ENCODE data around the gene ARMC5.

ARMC5 gene, protein sequence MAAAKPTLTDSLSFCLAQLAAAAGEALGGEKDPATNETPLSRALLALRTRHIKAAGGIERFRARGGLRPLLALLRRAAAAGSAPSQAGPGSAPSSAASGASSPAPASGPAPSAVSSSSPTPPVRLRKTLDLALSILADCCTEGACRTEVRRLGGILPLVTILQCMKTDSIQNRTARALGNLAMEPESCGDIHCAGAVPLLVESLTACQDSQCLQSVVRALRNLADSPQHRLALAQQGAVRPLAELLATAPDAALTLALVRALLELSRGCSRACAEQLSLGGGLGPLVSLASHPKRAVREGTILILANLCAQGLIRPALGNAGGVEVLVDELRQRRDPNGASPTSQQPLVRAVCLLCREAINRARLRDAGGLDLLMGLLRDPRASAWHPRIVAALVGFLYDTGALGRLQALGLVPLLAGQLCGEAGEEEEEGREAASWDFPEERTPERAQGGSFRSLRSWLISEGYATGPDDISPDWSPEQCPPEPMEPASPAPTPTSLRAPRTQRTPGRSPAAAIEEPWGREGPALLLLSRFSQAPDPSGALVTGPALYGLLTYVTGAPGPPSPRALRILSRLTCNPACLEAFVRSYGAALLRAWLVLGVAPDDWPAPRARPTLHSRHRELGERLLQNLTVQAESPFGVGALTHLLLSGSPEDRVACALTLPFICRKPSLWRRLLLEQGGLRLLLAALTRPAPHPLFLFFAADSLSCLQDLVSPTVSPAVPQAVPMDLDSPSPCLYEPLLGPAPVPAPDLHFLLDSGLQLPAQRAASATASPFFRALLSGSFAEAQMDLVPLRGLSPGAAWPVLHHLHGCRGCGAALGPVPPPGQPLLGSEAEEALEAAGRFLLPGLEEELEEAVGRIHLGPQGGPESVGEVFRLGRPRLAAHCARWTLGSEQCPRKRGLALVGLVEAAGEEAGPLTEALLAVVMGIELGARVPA

DNA sequence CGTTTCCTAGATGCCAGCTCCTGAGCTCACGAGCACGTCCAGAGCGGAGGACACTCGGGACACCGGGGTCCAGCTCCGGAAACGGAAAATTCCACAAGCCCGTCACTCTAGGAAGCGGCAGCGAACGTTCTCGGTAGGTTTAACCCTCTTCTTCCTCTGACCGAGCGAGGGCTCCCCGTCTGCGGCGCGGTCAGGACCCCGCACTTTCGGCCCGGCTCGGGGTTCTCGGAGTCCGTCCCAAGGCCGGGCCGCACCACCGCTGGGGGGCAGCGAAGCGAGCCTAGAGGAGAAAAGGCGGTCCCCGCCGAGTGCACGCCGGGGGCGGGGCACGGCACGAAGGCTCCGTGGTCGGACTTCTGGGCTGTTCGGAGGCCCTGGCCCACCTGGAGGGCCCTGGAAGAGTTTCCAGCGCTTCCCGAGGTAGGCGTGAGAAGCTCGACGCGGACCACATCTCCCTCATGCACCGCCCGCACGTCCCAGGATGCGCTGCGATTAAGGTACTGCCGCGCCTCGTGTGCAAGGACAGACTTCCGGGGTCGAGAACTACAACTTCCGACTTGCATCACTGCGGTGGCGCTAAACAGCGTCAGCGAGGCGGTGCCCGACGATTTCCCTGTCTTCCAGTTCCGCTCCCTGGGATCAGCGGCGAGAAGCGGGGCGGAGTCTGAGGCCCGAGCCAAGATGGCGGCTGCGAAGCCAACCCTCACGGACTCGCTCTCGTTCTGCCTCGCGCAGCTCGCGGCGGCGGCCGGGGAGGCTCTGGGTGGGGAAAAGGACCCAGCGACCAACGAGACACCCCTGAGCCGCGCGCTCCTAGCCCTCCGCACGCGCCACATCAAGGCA, at the start of gene ARMC5:
Gene ARMC5, plus strand, starts transcription at position 658 of the 843 bp plus-strand sequence. Its CDS starts 24 bp downstream, at position 682.
- 0 out of 22 replicates have a peak, but pooled peaks of 1 of the 11 experiments have one; percentile 35 for TF ChIP-seq Cebpa-rat (IDR thresholded peaks at IDR 0.05)

DNA sequence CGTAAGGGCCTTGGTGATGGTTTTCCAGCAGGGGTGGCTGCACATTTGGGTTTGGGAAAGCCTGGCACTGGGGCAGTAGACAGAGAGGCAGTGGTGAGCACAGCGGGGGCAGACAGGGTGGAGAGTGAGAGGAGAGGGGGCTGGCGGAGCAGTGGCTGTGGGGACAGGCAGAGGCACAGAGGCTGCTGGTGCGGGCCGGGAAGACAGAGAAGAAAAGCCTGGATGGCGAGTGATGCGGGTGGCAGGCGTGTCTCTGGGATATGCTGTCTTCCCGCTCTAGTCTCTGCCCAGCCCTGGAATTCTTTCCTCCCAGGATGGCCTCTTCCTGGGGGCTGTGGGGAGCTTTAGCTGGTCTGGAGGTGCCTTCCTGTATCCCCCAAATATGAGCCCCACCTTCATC, 49.2 kb upstream of the ARMC5 start:
- H3K36me3 ChIP-seq = no peaks in the 10 kb centered on the region
- no peak for TF ChIP-seq Cebpa-rat (IDR thresholded peaks at IDR 0.05)
- no peaks in the 10 kb centered on the region for H3K27me3 ChIP-seq
- no peak overlapping the region for H3K4me3 ChIP-seq
- no peaks in the 10 kb centered on the region; a peak in 1 of 20 replicates for H3K4me1 ChIP-seq
- no peak overlapping the region for H3K4me2 ChIP-seq
- H3K9me3 ChIP-seq (replicated peaks in 1 of 11) = no peaks in the 10 kb centered on the region
- H4K20me1 ChIP-seq = no peaks in the 10 kb centered on the region
- no peak overlapping the region for H3K9ac ChIP-seq
- H3K27ac ChIP-seq = no peak overlapping the region

More for the DNA sequence above, at the start of gene ARMC5:
- Histone ChIP-seq H3K27me3 (no peaks in the 10 kb centered on the region), H3K9ac (peak within 1 kb of the TSS; percentile 94 to 100 (median 99)), H3K4me3 (peak within 1 kb of the TSS; percentile 71 to 89 (median 80)), H3K4me1 (peaks cover 59 to 79% (median 71%) of the 10 kb centered on the region in 10 experiments), H3K27ac (peak within 1 kb of the TSS; percentile 97 to 100 (median 100)), H3K9me3 (replicated peaks in 1 of 11) (no peaks in the 10 kb centered on the region), H3K4me2 (peak within 1 kb of the TSS; percentile 91 to 100 (median 97)), H4K20me1 (peaks cover 32 to 68% (median 43%) of the 10 kb centered on the region in 11 experiments; a peak in 21 of 22 replicates), H3K36me3 (peaks cover 10 to 45% (median 26%) of the 10 kb centered on the region in 11 experiments; a peak in 21 of 22 replicates)

DNA sequence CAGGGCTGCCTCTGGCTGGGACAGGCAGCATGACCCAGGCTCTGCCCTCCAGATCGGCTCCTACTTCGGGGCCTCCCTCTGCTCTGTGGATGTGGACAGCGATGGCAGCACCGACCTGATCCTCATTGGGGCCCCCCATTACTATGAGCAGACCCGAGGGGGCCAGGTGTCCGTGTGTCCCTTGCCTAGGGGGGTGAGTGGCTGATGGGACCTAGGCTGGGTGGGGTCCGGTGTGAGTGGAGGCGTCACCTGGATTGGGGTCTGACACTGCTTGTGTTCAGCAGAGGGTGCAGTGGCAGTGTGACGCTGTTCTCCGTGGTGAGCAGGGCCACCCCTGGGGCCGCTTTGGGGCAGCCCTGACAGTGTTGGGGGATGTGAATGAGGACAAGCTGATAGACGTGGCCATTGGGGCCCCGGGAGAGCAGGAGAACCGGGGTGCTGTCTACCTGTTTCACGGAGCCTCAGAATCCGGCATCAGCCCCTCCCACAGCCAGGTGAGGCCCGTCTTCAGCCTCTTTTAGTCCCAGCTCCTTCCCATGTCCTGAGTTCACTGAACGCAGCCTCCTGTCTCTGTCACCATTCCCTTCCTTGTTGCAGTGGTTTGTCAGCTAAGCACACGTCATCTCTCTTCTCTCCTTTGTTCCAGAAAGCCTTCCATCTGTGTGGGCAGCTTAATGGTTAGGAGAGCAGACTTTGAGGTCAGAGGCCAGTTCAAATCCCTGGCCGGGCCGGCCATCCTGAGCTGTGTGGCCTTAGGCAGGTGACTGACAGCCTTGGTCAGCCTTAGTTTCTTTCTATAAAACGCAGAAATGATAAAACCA, 48.1 kb upstream of the ARMC5 start:
- H3K27ac ChIP-seq = no peak overlapping the region
- no peaks in the 10 kb centered on the region for H3K27me3 ChIP-seq
- no peak overlapping the region for H3K4me3 ChIP-seq
- no peaks in the 10 kb centered on the region for H4K20me1 ChIP-seq
- H3K36me3 ChIP-seq = no peaks in the 10 kb centered on the region
- TF ChIP-seq Cebpa-rat (IDR thresholded peaks at IDR 0.05) = no peak
- no peak overlapping the region for H3K9ac ChIP-seq
- no peaks in the 10 kb centered on the region for H3K9me3 ChIP-seq (replicated peaks in 1 of 11)
- peaks cover 0 to under 1% (median 0%) of the 10 kb centered on the region in 10 experiments; a peak in 1 of 20 replicates for H3K4me1 ChIP-seq
- H3K4me2 ChIP-seq = no peak overlapping the region

DNA sequence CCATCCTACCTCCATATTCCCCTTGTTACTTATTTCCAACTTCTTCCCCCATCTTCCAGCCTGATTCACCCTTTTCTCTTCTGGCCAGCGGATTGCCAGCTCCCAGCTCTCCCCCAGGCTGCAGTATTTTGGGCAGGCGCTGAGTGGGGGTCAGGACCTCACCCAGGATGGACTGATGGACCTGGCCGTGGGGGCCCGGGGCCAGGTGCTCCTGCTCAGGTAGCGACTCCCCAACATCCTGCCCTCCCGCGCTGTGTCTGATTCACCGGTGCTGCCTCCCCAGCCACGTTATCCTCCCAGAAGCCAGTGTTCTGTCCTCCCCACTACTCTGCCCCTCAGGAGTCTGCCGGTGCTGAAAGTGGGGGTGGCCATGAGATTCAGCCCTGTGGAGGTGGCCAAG, 46.6 kb upstream of the ARMC5 start:
- H3K4me1 ChIP-seq = peaks cover 0 to 4% (median 0%) of the 10 kb centered on the region in 10 experiments; a peak in 1 of 20 replicates
- TF ChIP-seq Cebpa-rat (IDR thresholded peaks at IDR 0.05) = no peak
- no peaks in the 10 kb centered on the region for H3K36me3 ChIP-seq
- no peak overlapping the region for H3K9ac ChIP-seq
- H3K4me3 ChIP-seq = no peak overlapping the region
- peaks cover 0 to 7% (median 0%) of the 10 kb centered on the region in 11 experiments; a peak in 3 of 22 replicates for H3K9me3 ChIP-seq (replicated peaks in 1 of 11)
- no peaks in the 10 kb centered on the region for H4K20me1 ChIP-seq
- H3K4me2 ChIP-seq = no peak overlapping the region
- no peaks in the 10 kb centered on the region for H3K27me3 ChIP-seq
- no peak overlapping the region for H3K27ac ChIP-seq

DNA sequence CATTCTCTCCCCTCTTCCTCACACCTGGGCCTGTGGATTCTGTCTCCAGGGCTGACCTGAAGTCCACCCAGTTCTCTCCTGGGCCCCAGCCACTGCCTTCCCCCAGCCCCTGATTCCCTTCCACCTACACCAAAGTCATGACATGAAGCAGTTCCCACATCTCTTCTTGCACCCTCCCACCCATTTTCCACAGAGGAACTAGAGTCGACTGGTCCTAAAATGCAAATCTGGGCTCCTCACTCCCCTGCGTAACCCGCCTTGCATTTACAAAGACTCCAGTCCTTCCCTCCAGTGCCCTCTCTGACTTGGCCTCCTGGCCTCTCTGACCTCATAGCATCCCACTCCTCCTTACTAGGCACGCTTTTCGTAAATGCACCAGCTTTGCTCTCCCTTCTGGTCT, 45.9 kb upstream of the ARMC5 start:
- H3K27ac ChIP-seq = no peak overlapping the region
- no peak overlapping the region for H3K4me3 ChIP-seq
- H3K36me3 ChIP-seq = no peaks in the 10 kb centered on the region
- H4K20me1 ChIP-seq = no peaks in the 10 kb centered on the region
- peaks cover 0 to 4% (median 0%) of the 10 kb centered on the region in 10 experiments; a peak in 1 of 20 replicates for H3K4me1 ChIP-seq
- no peak overlapping the region for H3K4me2 ChIP-seq
- TF ChIP-seq Cebpa-rat (IDR thresholded peaks at IDR 0.05) = no peak
- no peaks in the 10 kb centered on the region for H3K27me3 ChIP-seq
- H3K9ac ChIP-seq = no peak overlapping the region
- peaks cover 0 to 11% (median 0%) of the 10 kb centered on the region in 11 experiments; a peak in 5 of 22 replicates for H3K9me3 ChIP-seq (replicated peaks in 1 of 11)

DNA sequence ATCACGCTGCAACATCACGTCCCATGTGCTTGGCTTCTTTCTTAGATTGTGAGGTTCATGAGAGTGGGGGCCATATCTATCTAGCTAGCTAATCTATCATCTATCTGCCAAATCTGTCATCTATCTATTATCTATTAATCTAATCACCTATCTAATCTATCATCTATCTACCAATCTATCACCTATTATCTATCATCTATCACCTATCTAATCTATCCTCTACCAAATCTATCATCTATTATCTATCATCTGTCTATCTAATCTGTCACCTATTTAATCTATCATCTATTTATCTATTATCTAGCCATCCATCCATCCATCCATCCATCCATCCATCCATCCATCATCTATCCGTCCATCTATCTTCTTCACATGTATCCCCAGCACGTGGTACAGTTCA, 45.4 kb upstream of the ARMC5 start:
- Histone ChIP-seq H3K27ac (no peak overlapping the region), H3K4me3 (no peak overlapping the region), H3K27me3 (no peaks in the 10 kb centered on the region), H4K20me1 (no peaks in the 10 kb centered on the region), H3K9me3 (replicated peaks in 1 of 11) (peaks cover 0 to 11% (median 0%) of the 10 kb centered on the region in 11 experiments; a peak in 5 of 22 replicates), H3K4me2 (no peak overlapping the region), H3K4me1 (peaks cover 0 to 4% (median 0%) of the 10 kb centered on the region in 10 experiments; a peak in 1 of 20 replicates), H3K36me3 (no peaks in the 10 kb centered on the region), H3K9ac (no peak overlapping the region)
- TF ChIP-seq Cebpa-rat (IDR thresholded peaks at IDR 0.05) = no peak

DNA sequence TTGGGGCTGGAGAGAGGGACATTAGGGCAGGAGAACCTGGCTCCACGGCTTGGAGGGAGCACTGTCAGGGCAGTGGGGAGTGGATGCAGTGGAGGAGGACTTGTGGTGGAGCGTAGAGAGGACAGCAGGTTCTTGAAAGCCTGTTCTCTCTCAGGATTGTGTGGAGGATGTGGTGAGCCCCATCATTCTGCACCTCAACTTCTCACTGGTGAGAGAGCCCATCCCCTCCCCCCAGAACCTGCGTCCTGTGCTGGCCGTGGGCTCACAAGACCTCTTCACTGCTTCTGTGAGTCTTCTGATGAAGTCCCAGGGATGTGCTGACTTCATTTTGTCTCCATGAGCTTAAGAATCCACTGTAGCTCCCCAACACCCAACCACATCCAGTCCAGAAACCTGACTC, 44.6 kb upstream of the ARMC5 start:
- no peak overlapping the region for H3K9ac ChIP-seq

More for the DNA sequence above, 44.6 kb upstream of the ARMC5 start:
- H3K4me1 ChIP-seq = peaks cover 0 to 4% (median 0%) of the 10 kb centered on the region in 10 experiments; a peak in 1 of 20 replicates
- H3K27me3 ChIP-seq = no peaks in the 10 kb centered on the region
- no peak overlapping the region for H3K4me2 ChIP-seq
- H3K4me3 ChIP-seq = no peak overlapping the region
- H3K9me3 ChIP-seq (replicated peaks in 1 of 11) = peaks cover 0 to 11% (median 0%) of the 10 kb centered on the region in 11 experiments; a peak in 5 of 22 replicates
- H3K27ac ChIP-seq = no peak overlapping the region
- H3K36me3 ChIP-seq = no peaks in the 10 kb centered on the region
- no peaks in the 10 kb centered on the region for H4K20me1 ChIP-seq
- TF ChIP-seq Cebpa-rat (IDR thresholded peaks at IDR 0.05) = no peak
